ENCODE measurements around the gene WNT7B.

The WNT7B gene

GRCh38 chr22:45926433-45926832 is 50.5 kb downstream of the WNT7B start:
- H3K36me3 ChIP-seq (replicated peaks) = no peaks in the 10 kb centered on the region
- in situ Hi-C loops (cut with HindIII; ENCODE audit: low pct_ligation_motif_present, low sequenced_read_pairs) = no loop called here

GRCh38 chr22:45925811-45926351 is 51.1 kb downstream of the WNT7B start:
- in situ Hi-C loops (cut with HindIII; ENCODE audit: low pct_ligation_motif_present, low sequenced_read_pairs) = no loop called here
- TF ChIP-seq CTCF (IDR thresholded peaks at IDR 0.05; ENCODE audit: low read depth, low read length, missing control alignments) = no peak
- H3K27me3 ChIP-seq (replicated peaks) = no peaks in the 10 kb centered on the region
- no peak for DNase-seq
- H3K27ac ChIP-seq = no peak overlapping the region
- no peak overlapping the region for H3K4me3 ChIP-seq (ENCODE audit: low read depth, low read length)
- H3K36me3 ChIP-seq (replicated peaks) = no peaks in the 10 kb centered on the region

More at GRCh38 chr22:45926433-45926832, 50.5 kb downstream of the WNT7B start:
- DNase-seq = no peak
- Histone ChIP-seq H3K4me3 (ENCODE audit: low read depth, low read length) (no peak overlapping the region), H3K27me3 (replicated peaks) (no peaks in the 10 kb centered on the region), H3K27ac (no peak overlapping the region)
- TF ChIP-seq CTCF (IDR thresholded peaks at IDR 0.05; ENCODE audit: low read depth, low read length, missing control alignments) = no peak

- in situ Hi-C loops (cut with HindIII; ENCODE audit: low pct_ligation_motif_present, low sequenced_read_pairs) = no loop called here
- Histone ChIP-seq H3K27me3 (replicated peaks) (no peaks in the 10 kb centered on the region), H3K27ac (no peak overlapping the region), H3K36me3 (replicated peaks) (no peaks in the 10 kb centered on the region), H3K4me3 (ENCODE audit: low read depth, low read length) (no peak overlapping the region)
- DNase-seq = no peak
- TF ChIP-seq CTCF (IDR thresholded peaks at IDR 0.05; ENCODE audit: low read depth, low read length, missing control alignments) = no peak
These were observed 53.1 kb downstream of the WNT7B start for GRCh38 chr22:45923835-45924234.

GRCh38 chr22:45923212-45923611 is 53.8 kb downstream of the WNT7B start:
- in situ Hi-C loops (cut with HindIII; ENCODE audit: low pct_ligation_motif_present, low sequenced_read_pairs) = no loop called here
- no peak overlapping the region for H3K27ac ChIP-seq
- H3K36me3 ChIP-seq (replicated peaks) = no peaks in the 10 kb centered on the region
- no peak for DNase-seq
- H3K27me3 ChIP-seq (replicated peaks) = no peaks in the 10 kb centered on the region
- no peak overlapping the region for H3K4me3 ChIP-seq (ENCODE audit: low read depth, low read length)
- TF ChIP-seq CTCF (IDR thresholded peaks at IDR 0.05; ENCODE audit: low read depth, low read length, missing control alignments) = no peak

GRCh38 chr22:45922661-45923060 is 54.3 kb downstream of the WNT7B start:
- no peaks in the 10 kb centered on the region for H3K36me3 ChIP-seq (replicated peaks)
- no peaks in the 10 kb centered on the region for H3K27me3 ChIP-seq (replicated peaks)
- H3K4me3 ChIP-seq (ENCODE audit: low read depth, low read length) = no peak overlapping the region
- no peak overlapping the region for H3K27ac ChIP-seq
- DNase-seq = no peak
- no peak for TF ChIP-seq CTCF (IDR thresholded peaks at IDR 0.05; ENCODE audit: low read depth, low read length, missing control alignments)
- in situ Hi-C loops (cut with HindIII; ENCODE audit: low pct_ligation_motif_present, low sequenced_read_pairs) = no loop called here

- in situ Hi-C loops (cut with HindIII; ENCODE audit: low pct_ligation_motif_present, low sequenced_read_pairs) = no loop called here
- no peaks in the 10 kb centered on the region for H3K36me3 ChIP-seq (replicated peaks)
- no peak overlapping the region for H3K27ac ChIP-seq
- H3K4me3 ChIP-seq (ENCODE audit: low read depth, low read length) = no peak overlapping the region
- no peak for TF ChIP-seq CTCF (IDR thresholded peaks at IDR 0.05; ENCODE audit: low read depth, low read length, missing control alignments)
- no peak for DNase-seq
- no peaks in the 10 kb centered on the region for H3K27me3 ChIP-seq (replicated peaks)
These were observed 54.7 kb downstream of the WNT7B start for GRCh38 chr22:45922256-45922655.

Measured in brain microvascular endothelial cell (primary cell).